Limb (tissue), 2 donors: Measurements from ENCODE around the gene ADI1.

ENCODE experiments used
- DNase-seq, 2 donors: peaks; one replicate each; pipeline ENCODE4 v3.0.0-alpha.2; 2016; ENCODE audit errors: extremely low spot score in 2 of 2

Gene ADI1

DNA sequence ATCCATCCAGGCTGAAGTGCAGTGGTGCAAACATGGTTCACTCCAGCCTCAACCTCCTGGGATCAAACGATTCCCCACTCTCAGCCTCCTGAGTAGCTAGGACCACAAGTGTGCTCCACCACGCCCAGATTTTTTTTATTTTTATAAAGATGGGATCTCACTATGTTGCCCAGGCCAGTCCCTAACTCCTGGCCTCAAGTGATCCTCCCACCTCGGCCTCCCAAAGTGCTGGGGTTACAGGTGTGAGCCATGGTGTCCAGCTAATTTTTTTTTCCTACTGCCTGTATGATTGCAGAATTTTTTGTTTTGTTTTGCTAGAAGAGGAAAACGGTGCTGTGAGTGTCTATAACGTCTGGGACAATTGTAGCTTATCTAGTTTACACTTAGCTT, 38.3 kb downstream of the ADI1 start:
- DNase-seq, result no peak

DNA sequence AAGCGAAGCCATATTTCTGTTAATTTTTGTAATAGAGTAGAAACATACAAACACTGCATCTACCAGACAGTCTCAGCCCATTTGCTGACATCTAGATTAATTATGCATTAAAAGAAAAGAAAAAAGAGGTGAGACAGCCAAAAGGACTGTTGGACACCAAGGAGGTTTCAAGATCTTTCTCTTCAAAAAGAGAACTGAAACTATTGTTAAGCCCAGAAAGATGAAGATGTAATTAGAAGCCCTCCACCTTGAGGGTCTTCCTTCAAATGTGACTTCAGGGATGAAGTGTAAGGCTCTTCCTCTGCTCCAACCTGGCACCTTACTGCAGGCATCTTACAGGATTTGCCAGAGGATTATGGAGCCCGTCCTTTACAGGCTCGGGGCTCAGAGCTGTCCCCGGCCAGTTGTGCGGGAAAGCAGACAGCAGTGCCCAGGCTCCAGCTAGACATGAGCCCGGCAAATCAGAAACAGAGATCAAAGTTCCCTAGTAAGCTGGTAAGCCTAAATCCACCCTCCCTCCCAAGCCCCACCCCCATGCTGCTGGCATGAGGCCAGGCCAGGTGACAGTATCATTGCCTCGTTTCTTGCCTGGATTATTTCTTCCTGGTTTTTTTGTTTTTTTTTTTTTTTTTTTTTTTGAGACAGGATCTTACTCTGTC, 38.9 kb downstream of the ADI1 start:
- DNase-seq, result no peak

- DNase-seq, result no peak
Measured at GRCh38 chr2:3479430-3480320, 39.7 kb downstream of the ADI1 start.

DNA sequence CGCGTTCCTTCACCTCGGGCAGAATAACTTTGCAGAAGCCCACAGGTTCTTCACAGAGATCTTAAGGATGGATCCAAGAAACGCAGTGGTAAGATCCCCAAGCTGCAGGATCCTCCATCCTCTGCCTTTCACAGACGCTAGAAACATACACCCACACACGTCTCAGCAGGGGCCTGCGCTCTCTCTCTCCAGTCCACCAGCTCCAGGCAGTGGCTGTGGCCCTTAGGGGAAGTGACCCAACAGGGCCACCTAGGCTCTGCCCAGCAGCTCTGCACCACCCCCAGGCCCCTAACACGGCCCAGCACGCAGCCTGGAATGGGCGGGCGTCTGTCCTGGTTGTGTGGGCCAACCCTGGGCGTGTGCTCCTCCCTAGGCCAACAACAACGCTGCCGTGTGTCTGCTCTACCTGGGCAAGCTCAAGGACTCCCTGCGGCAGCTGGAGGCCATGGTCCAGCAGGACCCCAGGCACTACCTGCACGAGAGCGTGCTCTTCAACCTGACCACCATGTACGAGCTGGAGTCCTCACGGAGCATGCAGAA, 40.4 kb downstream of the ADI1 start:
- no peak for DNase-seq

GRCh38 chr2:3476985-3477327, 42.4 kb downstream of the ADI1 start:
- no peak for DNase-seq

GRCh38 chr2:3476321-3476984, 42.9 kb downstream of the ADI1 start:
- no peak for DNase-seq

GRCh38 chr2:3475771-3476170, 43.6 kb downstream of the ADI1 start:
- no peak for DNase-seq

- DNase-seq, result no peak
Measured at GRCh38 chr2:3472966-3473365, 46.4 kb downstream of the ADI1 start.

DNA sequence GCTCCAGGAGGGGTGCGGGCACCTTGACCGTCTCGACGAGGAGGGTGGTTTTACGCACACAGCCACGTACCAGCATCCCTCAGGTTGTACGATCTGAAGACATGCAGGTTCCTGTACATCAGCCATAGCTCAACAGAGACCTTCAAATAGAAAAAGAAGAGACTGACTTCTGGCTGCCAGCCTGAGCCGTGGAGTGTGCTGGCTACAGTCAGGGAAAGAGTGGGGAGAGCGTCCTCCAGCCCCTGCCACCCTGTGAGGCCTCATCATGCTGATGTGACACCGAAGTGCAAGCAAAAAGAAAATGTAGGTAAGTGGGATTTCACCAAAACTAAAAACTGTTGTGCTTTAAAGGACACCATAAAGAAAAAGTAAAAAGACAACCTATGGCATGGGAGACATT, 47.0 kb downstream of the ADI1 start:
- DNase-seq, result no peak

GRCh38 chr2:3470856-3471737, 48.2 kb downstream of the ADI1 start:
- DNase-seq, result no peak

DNA sequence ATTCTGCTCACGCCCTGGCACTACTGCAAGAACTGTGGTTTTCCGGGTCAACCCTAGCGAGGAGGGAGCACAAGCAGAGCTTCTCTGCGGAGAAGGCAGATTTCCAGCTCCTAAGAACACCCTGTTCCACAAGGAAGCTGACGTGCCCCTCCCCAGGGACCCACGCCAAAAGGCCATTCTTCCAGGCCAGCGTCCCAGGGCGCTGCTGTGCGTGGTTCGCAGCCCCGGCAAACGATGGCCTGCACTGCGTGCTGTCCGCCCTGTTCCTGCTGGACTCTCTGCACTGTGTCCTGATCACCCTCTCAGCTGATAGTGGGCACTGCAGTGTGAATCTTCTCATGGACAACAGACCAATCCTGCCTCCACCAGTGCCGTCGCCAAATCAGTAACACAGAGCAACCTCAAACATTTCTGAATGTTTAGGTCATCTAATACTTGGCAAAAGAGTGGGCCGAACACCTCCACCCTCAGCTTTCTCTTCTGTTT, 49.1 kb downstream of the ADI1 start:
- DNase-seq, result no peak

GRCh38 chr2:3469486-3469885, 49.8 kb downstream of the ADI1 start:
- DNase-seq, result no peak

DNA sequence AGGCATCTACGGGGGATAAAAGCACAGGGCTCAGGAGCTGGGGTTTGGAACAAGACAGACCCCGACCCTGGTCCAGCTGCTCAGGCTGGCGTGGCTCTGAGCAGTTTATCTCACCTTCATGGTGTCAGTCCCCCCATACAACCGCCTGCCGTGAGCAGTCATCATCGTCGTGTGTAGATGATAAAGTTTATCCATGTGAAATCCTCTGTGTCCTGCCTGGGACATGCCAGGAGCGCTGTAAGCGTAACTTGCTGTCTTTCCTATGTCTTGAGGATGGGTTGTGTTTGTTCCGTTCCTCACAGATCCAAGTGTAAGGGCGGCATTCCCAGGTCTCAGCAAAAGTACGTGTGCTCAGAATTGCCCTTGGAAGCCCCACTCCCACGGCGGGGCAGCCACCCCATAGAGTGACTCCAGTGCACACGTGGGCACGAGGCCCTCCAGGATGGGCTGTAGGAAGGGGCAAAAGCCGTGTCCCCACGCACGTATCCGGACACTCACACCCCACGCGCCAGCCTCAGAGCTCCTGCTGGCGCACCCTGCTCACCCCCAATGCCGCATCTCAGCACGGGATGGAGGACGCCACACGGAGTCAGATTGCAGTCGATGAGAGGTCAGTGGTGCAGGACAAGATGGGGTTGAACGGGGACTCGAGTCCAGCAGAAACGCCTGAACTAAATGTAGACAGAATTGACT, 50.9 kb downstream of the ADI1 start:
- no peak for DNase-seq

DNA sequence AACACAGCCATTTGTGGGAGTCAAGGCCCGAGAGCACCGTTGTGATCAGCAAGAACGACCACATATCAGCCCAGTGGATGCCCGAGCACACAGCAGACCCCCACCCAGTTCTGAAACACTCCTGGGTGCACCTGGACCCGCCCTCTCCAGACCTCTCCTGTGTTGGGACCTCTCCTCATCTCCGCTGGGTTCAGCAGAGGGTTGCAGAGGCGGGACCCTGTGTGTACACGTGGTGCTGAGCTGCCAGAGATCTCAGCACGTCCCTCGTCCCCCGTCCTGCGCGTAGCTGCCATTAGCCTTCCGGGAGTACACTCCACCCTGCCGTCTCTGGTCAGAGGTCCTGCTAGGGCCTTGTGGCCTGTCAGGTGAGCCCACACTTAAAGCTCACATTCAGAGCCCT, 51.7 kb downstream of the ADI1 start:
- no peak for DNase-seq

- DNase-seq, result no peak
Measured at GRCh38 chr2:3466966-3467365, 52.4 kb downstream of the ADI1 start.

DNA sequence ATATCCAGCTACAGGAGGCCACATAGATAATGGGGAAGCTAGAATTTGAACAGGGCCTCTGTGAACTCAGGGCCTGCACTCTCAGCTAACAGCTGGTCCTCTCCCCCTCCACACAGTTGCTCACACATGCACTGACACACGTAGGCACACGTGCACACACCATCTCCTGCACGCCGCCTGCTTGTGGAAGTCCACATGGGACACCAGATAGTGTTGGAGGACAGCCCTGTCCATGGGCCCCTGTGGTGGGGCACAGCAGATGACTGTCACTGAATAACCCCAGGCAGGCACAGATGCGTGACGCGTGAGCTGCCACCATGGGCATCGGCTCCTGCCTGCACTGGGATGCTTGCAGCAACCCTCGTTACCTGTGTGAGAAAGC, 52.9 kb downstream of the ADI1 start:
- no peak for DNase-seq

DNA sequence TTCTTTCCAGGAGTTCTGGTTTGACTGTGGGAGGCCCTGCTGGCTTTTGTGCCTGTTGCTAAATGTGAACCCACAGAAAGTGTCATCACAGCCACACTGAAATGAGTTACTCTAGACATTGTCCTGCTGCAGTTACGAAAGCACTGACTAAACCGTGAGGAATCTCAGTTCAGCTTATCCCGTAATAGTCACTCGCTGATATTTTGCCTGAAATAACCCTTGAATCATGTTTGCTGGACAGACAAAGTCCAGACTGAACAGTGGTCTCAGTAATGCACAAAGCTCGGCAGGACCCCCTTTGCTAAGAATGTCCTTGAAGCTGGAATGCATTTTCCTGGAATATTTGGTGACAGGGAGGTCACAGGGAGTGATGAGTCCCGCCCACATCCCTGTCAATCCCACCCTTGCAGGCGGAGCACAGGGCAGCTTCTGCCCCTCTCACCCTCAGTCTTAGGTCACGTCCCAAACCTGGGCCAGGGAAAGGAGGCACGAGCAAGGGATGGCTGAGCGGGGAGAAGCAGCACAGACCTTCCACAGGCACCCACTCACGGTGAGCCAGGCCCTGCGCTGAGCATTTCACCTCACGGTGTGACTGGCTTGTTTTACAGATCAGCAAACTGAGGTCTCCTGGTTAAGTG, 53.4 kb downstream of the ADI1 start:
- DNase-seq, result no peak

DNA sequence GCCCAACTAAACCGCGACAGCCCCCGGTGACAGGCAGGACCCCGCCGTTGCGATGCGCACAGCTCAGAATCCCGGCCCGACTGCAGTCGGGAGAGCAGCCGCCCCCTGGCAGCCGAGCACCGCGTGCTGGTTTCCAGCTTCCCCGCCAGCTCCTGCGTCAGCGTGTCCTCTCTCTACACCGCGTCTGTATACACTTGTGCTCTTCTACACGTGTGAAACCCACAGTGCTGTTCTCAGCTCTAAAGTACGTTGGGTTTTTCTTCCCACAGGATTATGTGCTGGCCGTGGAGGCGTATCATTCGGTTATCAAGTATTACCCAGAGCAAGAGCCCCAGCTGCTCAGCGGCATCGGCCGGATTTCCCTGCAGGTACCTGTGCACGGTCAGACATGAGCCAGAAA, 54.0 kb downstream of the ADI1 start:
- DNase-seq, result no peak

GRCh38 chr2:3464401-3465005, 54.8 kb downstream of the ADI1 start:
- DNase-seq, result no peak

GRCh38 chr2:3463944-3464343, 55.4 kb downstream of the ADI1 start:
- DNase-seq, result peak in 1 of 2 donors; percentile 19
